Activated CD4-positive, alpha-beta T cell treated with anti-CD3 and anti-CD28 coated beads, Interleukin-2, amount 50 U/mL, for 16 hours (primary cell): Measurements from ENCODE around the gene SLC35F2.
"Not testable (repeated sequence)": the region's sequence is repeated elsewhere in the genome, so short reads cannot be mapped to it uniquely, and the experiment has no call there.

Experiments
- DNase-seq: peaks from one replicate; pipeline ENCODE4 v3.0.0-alpha.2; 2020

The SLC35F2 gene

DNA sequence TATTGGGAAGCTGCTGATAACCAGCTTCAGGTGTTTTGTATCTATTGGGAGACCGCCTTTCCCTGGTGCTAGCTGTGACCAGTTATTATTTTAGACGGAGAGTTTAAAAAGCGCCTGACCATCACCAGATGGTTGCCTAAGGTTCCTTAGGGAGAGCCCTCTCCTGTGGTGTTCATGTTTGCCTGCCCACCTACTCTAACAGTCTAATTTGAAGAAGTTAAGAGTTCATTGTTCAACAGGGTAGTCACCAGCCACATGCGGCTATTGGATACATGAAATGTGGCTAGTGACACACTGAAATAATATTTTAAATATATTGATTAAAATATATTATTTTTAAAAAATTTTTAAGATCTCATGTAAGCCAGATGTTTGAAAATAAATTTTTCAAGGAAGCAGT lies 75.5 kb downstream of the SLC35F2 start:
- no peak for DNase-seq

DNA sequence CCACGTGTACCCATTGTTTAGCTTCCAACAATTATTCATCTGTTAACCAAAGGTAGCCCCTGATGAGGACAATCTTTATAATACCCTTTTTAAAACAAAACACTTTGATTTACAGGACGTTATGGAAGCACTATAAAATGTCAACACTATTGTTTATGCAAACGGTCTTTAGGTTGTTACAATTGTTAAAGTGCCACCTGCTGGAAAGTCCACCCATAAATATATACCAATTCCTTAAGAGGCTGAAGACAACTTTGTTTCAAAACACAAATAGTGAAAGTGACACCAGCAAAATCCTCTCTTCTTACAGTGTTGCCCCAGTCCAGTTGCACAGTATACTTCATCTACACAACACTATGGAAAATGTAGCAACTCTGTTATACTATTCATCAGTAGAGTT lies 77.8 kb downstream of the SLC35F2 start:
- DNase-seq: no peak

GRCh38 chr11:107780136-107780535 lies 78.5 kb downstream of the SLC35F2 start:
- no peak for DNase-seq

GRCh38 chr11:107778839-107779517 lies 79.6 kb downstream of the SLC35F2 start:
- DNase-seq: no peak

DNA sequence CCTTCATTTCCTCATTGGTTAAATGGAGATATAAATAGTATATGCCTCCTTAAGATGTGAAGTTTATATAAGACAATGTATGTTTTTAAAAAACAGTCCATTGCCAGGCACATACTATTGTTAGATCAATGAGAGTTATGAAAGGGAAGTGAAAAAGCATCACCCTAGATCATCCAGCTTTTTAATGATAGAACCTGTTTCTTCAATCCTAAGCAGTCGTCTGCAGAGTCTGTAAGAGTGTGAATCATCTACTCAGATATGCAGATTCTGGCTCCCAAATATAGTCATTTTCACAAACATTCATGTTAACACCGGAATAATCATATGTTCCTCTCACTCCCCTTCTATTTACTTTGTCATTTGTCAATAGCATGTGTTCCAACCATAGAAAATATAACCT lies 81.5 kb downstream of the SLC35F2 start:
- DNase-seq: no peak

- no peak for DNase-seq
These were observed 82.5 kb downstream of the SLC35F2 start for GRCh38 chr11:107776062-107776461.

- peak; percentile 27 for DNase-seq
These were observed 88.0 kb downstream of the SLC35F2 start for GRCh38 chr11:107770551-107770951.

DNA sequence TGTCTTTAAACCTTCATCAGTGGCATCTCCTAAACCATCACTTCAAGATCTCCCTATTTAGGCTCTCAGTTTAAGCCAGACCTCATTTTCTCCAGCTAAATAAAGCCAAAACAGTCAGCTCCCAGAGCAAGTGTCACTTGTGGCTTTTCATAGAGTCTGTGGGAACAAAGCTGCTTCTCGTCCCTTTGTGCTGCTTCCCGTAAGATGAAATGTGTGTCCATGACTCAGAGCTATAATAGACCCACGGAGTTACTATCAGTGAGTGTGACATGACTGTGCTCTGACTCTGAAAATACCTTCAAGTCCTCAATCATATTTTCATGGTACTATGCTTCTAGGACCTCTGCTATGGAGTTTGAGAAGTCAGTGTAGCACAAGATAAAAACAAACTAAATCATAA lies 89.4 kb downstream of the SLC35F2 start:
- peak; percentile 48 for DNase-seq

- not testable (repeated sequence) for DNase-seq
These were observed 99.8 kb downstream of the SLC35F2 start for GRCh38 chr11:107758719-107759355.

DNA sequence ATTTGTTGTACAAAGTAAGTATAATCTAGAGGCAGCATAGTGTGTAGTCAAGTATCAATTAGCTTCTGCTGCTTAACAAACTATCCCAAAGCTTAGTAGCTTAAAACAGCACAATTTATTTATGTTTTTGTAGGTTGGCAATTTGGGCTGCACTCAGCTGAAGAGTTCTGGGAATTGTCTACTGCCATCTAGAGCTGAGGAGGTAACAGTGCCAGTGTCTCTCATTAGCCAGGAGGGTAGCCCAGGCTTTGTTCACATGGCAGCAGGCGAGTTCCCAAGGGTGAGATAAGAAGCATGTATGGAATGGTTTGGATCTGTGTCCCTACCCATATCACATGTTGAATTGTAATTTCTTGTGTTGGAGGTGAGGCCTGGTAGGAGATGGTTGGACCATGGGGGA lies 100.9 kb downstream of the SLC35F2 start:
- no peak for DNase-seq

DNA sequence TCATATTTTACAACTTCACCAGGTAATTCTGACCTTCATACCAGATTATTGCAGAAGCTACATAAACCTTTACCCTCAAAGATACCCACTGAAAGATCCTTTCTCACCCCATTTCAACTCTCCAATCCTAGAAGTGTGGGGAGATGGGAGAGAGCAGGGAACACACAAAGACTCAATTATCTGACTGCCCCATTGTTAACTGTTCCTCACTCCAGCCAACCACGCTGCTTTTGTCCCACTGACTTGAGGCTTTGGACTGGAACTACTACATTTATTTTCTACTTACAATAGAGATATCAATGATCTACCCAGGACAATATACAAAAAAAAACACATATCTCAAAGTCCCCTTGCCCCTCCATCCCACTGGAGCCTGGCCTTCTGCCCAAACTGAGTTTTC lies 102.0 kb downstream of the SLC35F2 start:
- DNase-seq: no peak

GRCh38 chr11:107752949-107753822 lies 105.4 kb downstream of the SLC35F2 start:
- no peak for DNase-seq

GRCh38 chr11:107752508-107752907 lies 106.1 kb downstream of the SLC35F2 start:
- DNase-seq: no peak

- DNase-seq: no peak
These were observed 107.5 kb downstream of the SLC35F2 start for GRCh38 chr11:107751082-107751481.

GRCh38 chr11:107750313-107750712 lies 108.3 kb downstream of the SLC35F2 start:
- no peak for DNase-seq

DNA sequence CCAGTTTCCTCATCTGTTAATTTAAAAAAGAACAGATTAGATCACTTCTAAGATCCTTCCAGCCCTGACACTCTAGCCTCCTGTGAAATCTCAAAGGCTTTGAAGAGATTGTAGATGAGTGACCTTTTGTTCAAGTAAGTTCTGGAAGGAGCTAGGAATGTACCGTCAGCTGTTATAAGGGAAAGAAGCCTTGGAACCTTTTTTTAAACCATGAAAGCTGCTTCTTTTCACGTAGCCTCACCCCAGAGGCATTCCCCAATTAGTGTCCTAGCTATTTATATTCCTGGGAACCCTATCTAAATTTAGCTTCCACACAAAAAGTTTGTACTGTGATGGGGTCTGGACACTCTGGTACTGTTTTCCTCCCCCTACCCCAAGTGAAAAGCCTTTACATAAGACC lies 111.0 kb downstream of the SLC35F2 start:
- DNase-seq: no peak

DNA sequence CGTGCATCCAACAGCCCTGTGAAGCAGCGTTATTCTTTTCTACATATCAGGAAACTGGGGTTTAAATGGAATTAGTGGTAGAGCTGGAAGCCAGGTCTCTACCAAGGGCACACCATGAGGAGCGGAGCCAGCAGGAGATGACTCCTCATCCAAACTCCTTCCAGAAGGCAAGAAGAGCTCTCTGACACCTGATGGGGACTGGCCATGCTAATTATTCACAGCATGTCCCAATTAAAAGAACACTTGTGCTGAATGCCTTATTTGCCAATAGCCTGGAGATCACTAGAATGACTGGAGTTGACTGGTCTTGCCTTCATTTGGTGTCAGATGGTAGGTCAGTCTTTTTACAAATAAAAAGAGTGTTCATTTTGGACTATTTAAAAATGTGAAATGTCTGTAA lies 113.9 kb downstream of the SLC35F2 start:
- no peak for DNase-seq

DNA sequence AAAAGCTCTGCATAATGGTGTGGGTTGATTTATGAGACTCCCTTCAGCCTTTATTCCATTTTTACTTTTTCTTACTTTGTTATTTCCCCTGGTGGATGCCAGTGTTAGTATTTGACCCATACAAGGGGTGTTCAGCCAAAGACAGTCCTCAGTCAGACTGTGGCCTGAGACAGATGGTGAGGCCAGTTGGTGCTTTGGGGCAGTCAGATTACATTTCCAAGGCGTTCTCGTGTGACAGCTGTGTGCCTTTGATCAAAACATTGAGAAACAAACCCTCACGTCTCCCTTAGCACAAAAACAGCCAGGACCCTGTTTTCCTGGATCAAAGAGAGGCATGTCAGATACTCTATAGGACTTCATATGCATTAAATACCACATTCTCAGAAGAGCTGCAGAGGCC lies 115.4 kb downstream of the SLC35F2 start:
- DNase-seq: no peak

GRCh38 chr11:107741044-107741823 lies 117.4 kb downstream of the SLC35F2 start:
- peak; percentile 41 for DNase-seq
